GM19240 (cell line): ENCODE data around the gene KCNA4.
"Not testable (repeated sequence)": the region's sequence is repeated elsewhere in the genome, so short reads cannot be mapped to it uniquely, and the experiment has no call there.

Experiments used
- DNase-seq: peaks from one replicate; pipeline ENCODE4 v3.0.0; 2011; ENCODE audit warnings: low spot score; ENCODE audit not compliant: insufficient read length

KCNA4 gene

DNA sequence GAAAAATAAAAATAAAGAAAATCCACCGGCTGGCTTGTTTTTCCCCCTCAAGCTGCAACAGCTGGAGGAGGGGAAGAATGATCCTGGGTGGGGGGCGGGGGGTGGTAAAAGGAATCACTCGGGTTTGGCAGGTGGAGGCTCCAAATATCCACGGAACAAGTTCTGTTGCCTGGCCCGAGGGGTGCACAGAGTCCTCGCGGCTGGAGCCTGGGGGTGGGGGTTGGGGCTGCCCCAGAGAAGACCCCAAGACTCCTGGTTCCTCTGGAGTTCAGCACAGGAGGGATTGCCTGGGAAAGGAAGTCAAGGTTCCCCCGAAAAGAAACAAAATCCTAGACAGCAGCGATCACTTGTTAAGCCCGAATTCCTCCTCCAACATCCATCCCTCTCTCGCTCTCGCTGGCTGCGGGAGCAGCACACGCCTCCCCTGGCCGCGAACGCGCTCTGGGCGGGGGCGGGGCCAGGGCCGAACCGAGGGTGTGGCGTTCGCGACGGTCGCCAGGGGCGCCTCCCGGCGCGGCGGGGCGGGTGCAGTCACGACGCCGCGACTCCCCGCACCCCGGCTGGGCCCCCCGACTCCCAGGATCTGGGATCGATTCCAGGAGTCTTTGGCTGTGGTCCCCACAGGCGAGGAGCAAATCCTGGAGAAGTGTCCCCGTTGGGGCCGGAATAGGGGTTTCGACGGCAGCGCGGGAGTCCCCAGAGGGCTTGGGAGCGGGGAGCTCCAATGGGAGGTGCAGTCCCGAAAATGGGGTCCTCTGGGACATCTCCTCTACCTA lies at the start of gene KCNA4:
Gene KCNA4, minus strand, starts transcription at position 443 of the 776 bp plus-strand sequence. CDS start 4,352 bp downstream, outside the sequence.
- DNase-seq = no peak

DNA sequence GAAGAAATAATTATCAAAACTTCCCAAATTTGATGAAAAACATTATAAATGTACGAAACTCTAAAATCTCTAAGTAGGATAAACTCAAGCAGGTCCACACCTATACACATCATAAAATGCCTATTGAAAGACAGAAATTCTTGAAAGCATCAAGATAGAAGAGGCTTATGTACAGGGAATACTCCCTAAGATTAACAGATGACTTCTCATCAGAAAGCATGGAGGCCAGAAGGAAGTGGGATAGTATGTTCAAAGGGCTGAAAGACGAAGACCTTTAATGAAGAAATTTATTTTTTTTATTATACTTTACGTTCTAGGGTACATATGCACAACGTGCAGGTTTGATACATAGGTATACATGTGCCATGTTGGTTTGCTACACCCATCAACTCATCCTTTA lies 45.3 kb upstream of the KCNA4 start:
- no peak for DNase-seq

DNA sequence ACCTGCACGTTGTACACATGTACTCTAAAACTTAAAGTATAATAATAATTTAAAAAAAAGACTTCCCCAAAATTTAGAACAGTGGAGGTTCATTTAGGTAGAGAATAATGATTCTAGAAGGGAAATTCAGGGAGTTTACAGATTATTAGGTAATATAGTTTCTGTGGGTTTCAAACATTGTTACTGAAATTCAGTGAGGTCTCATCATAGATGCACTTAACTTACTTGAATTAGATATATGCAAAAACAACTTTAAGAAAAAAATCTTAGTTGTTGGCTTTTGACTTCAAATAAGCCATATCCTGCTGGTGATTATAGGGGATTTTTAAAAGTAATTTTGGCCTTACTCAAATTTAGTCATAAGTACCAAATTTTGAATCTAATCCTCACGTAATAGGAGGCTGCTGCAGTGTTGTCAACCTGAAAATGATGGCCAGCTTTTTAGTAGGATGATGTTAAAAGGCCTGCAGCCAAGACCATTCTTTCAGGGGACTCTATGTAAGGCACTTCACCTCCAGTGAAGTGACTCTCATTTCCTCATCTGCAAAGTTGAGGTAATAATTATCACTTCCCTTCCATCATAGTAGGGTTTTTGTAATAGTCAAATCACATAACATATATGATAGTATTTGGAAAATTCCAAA lies 42.5 kb upstream of the KCNA4 start:
- no peak for DNase-seq

DNA sequence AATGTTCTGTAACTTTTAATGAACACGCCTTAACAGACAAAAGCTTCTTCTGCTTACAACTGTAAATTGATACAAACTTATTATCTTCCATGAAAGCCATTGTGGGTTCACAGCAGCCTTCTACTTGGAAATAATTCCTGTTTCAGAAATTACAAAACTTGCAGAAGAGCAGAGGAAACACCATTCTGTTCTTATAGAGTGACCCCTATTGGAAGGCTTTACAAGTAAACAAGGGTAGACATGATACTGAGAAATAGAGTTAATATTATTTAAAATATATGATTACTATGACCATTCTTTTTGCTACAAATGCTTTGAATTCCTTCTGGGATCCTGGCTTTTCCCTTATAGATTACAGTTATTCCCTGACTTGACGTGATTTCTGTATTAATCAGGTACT lies 32.4 kb upstream of the KCNA4 start:
- DNase-seq = no peak

DNA sequence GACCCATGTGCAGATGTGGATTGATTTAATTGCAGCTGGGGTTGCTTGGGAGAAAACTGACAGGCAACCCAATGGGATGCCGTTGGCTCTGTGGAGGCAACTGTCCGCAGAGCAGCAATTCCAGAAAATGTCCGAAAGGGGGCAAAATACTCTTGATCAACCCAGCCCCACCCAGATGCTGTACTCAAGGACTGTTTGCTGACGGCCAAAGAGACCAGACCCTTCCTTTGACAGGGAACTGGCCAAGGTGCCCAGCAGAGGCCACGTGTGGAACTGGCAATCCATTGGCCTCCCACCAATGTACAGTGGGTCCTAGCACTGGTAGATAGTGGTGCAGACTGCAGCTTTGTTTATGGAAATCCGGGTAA lies 29.7 kb upstream of the KCNA4 start:
- no peak for DNase-seq

DNA sequence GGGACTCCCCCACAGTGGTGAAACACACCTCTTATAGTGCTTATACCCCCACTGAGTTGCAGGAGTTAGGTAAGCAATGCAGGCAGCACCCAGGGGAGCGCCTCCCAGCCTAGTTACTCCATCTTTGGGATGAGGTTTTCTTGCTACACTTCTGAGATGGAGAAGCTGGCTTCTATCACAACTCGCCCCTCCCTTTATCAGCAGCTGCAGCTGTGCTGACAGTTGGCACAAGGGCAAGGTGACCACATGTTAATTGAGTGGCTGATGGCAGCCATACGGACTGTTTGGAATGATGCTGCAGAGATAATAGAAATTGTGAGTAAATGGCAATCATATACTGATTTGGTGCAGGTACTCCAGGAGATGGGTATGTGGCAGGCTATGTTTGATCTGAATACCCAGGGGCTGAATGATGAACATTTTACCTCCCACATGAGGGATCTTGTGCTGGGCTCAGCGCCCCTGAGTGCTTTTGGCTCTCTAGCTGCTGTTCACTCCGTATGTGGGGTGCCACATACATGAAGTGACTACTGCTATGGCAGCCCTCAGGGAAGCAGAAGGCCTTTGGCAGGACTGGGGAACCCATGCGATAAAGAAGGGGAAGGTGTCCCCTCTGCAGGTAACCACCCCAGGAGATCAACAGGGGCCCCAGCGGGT lies 29.2 kb upstream of the KCNA4 start:
- no peak for DNase-seq

DNA sequence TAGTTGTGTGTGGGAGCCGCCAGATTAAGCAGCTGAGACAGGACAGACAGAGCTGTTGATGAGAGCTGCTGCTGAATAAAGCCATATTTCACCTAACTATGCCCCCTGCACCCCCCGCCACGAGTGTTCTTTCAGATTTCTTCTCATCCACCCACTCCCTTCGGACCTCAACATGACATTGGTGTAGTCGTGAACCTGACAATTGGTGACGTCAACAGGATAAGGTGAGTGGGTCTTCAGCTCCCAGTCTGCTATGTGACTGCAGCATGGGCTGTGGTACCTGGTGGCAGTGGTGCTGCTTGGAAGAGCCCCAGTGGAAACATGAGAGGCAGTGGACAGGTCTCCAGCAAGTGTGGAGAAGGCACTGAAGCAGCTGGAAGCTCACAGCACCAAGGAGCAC lies 28.3 kb upstream of the KCNA4 start:
- DNase-seq = no peak

DNA sequence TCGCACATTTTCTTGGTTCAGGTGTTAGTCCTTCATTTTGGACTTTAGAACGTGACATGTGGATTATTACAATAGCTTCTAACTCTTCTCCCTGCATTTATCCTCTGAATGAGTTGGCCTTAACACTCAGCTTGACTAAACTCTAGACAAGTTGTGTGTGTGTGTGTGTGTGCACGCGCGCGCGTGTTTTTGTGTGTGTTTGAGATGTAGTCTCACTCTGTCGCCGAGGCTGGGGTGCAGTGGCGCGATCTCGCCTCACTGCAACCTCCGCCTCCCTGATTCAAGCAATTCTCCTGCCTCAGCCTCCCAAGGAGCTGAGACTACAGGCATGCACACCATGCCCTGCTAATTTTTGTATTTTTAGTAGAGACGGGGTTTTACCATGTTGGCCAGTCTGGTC lies 24.3 kb upstream of the KCNA4 start:
- no peak for DNase-seq

DNA sequence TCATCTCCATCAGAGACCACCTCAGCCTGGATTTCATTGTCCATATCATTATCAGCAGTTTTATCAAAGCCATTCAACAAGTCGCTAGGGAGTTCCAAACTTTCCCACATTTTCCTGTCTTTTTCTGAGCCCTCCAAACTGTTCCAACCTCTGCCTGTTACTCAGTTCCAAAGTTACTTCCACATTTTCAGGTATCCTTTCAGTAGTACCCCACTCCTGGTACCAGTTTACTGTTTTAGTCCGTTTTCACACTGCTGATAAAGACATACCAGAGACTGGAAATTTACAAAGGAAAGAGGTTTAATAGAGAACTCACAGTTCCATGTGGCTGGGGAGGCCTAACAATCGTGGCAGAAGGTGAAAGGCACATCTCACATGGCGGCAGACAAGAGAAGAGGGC lies 17.9 kb upstream of the KCNA4 start:
- DNase-seq = not testable (repeated sequence)

DNA sequence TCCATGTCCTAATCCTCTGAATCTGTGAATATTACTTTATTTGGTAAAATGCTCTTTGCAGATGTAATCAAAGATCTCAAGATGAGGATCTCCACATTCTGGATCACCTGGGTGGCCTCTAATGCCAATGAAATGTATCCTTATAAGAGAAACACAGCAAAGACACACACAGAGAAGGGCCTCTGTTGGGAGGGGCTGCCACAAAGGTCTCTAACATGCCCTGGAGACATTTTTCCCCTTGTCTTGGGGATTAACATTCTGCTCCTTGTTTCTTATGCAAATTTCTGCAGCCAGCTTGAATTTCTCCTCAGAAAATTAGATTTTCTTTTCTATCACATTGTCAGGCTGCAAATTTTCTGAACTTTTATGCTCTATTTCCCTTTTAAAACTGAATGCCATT lies 17.3 kb upstream of the KCNA4 start:
- not testable (repeated sequence) for DNase-seq

DNA sequence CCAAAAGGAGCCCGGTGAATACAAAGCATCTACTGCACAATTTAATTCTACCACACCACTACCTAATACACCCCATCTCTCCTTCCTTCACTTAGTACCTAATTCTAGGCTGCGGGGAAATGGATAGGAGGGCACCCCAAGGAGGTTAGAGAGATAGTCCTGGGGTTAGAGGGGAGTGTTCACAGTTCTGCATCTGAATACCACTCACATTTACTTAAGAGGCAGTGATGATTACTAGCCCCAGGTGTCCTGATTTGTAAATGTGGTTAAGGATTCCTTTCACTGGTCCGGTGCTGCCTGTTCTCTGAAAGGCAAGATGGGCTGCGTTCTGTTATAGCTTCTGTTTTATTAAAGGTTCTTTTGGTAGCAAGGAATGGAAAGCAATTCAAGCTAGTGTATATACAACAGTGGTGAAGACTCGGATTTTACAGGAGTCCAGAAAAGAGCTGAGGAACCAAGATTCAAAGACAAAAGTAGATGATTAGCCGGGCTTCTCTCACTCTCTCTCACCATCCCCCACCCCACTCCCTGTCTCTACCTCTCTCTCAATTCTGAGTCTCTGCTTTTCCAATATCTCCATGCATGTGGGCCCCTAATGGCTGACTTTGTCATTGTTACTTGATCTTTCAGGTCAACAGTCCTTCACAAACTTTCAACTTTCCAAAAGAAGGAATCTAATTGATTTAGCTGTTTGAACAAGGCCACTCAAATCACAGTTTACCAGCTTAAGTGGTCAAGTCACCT lies 8.7 kb upstream of the KCNA4 start:
- DNase-seq = no peak

DNA sequence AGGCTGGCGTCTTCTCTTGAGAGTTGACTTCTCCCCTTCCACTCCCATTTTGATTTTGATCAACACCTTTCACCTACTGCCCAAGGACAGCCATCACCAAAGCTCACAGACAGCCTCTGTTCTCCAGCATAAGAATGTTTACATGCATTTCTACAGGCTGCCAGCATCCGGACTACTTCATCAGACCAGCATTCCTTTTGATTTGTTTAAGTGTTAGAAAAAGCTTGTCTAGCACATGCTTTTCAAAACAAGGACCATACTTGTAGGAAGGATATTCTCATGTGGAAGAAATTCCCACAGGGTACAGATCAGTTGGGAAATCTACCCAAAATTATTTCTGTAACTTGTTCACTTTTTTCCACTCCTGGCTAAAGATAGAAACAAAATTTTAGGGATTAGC lies 6.2 kb upstream of the KCNA4 start:
- no peak for DNase-seq

DNA sequence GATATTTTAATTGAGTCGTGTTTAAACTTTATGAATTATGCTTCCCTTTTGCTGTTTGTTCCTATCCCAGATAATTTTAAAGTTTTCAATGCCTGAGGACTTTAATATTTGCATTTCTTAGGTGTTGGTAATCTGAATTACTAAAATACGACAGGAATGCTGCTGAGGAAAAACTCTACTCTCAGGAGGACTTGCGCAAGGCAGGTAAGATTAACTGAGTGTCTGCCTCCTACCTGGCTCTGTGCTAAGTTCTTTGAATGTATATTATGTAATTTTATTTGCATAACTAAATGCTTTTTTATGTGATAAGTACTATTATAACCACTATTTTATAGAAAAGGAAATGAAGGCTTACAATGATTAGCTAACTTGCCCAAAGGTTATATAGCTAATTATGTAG lies 2.7 kb upstream of the KCNA4 start:
- DNase-seq = no peak

DNA sequence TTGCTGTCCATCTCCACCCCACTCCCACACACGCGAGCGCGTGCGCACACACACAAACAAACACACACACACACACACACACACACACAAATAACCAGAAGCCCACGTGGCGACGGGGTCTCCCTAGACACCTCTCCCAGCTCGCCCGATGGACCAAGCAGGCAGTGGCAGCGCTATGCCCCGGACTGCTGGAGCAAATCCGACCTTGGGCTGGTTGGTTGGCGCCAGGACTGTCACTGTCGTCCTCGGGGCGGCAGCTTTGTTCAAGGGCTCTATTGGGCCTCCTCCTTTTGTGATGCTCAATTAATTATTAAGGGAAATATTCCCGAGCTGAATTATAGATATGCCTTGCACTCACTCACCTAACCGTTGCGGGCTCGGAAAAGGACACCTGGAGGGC lies 1.7 kb upstream of the KCNA4 start:
- DNase-seq = no peak

DNA sequence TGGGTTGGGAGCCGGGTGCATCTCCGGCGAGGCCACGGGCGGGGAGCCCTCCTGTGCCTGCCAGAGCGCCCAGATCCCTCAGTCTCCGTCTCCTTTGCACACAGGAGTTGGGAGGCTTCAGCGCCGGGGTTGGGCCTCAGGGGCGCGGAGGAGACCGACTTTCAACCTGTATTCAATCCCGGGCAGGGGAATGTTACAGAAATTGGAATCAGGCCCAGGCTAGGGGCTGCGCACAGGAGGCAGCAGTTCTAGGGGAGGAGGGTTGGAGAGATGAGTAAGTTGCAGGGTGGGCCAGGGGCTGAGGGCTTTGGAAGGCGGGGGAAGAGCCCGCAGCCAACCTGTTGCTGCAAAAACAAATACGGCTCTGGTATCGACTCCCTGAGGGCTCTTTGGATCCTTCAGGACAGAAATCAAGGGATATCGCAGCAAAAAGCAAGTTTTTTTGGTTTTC lies 640 bp upstream of the KCNA4 start:
- no peak for DNase-seq

DNA sequence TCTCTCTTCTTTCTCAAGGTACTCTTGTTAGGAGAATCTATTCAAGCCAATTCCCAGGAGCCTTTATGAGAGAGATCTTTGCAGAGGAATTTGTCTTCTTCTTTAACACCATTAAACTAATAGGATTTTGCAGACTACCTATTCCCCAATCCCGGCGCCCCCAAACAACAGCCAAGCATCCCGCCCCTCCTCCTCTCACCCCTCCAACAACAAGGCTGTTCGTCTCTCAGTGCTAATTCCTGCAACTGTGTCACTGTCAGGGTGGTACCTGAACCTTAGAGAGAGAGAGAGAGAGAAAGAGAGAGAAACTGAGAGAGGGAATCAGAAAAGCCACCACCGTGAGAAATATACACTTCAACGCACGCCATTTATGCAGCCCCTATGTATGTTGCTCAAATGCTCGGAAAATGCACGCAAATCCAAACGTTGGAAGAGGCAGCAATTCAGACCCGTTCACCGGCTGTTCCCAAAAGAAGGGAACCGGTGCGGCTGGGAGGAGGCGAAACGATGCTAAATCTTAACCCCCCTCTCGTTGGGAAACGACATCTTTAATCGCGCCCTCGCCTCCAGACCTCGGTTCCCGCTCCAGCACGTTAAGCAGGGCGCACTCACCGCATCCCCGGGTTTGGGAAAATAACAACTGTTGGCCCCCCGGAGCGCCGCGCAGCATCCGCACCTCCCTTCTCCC lies 961 bp downstream of the KCNA4 start:
- DNase-seq = no peak

DNA sequence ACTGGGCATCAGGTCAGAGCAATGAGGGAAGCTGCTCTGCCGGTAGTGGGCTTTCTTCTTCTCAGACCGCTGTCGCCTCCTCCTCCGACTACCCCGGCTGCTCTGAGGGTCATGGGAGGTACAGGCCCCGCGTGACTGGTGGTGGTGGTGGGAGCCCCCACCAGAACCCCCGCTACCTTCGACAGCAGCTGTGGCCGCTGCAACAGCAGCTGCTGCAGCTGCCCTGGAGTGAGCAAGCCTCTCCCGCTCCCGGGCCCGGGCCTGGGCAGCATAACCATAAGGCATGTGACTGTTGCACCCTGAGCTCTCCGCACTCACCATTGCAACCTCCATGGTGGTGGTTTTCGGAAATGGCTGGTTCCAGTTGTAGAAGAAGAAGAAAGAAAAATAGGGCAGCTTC lies 4.5 kb downstream of the KCNA4 start:
- no peak for DNase-seq

DNA sequence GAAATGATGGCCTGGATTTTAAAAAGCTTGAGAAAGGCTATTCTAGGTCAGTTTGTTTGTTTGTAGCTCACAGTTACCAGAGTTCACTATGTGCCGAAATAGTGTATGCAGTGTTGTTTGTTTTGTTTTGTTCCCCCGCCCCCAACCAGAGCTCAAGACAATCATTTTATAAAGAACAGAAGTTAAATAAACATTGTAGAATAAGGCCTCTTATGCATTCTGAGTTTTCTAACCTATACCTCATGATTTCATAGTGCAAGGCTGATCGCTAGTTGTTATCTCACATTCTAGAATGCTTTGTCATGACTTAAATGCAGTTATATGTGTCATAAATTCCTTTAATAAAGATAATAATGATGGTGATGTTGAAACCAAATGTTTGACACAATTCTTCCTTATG lies 7.8 kb downstream of the KCNA4 start:
- no peak for DNase-seq

DNA sequence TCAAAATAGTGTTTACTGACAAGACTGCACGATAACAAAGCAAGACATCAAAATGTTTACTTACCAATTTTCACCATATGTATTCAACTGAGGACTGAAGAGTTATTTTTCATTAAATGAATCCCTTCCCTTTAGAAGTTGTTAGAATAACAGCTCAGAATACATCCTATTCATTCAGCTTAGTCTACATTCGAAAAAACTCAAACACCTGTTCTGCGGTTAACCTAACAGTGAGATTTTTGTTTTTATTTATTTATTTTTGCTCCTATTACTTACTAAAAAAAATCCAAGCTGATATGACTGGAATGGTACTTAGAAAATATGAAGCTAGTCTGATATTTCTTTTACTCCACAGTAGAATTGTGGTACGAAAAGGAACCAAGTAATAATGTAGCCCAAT lies 10.0 kb downstream of the KCNA4 start:
- no peak for DNase-seq

DNA sequence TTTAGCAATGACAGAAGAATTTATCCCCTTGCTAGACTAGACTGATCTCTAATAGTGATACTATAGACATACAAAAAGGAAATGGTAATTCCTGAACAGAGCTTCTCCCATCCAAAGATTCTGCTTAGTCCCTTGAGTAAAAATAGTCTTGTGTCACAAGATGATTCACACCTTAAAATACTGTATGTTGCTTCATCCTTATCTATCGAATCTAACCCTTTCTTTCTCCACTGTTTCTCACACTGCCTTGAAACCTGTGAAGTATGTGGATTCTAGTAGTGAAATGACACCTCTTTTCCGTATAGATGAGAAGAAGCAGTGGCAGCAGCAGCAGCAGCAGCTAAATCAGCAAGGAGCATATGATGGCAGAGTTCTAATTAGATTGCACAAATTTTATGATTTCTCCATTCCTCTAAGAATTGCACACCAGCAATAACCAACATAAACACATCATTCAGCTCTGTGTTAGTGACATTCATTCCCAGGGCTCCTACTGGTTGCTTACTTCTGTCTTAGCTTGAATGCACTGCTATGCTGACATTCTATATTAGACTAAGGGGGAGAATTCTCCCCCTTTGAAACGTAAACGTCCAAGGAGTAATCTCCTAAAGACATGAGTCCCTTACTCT lies 14.6 kb downstream of the KCNA4 start:
- DNase-seq = no peak
